ENCODE data around the gene HEPHL1.
"Not testable (repeated sequence)": the region's sequence is repeated elsewhere in the genome, so short reads cannot be mapped to it uniquely, and the experiment has no call there.

Gene HEPHL1, protein sequence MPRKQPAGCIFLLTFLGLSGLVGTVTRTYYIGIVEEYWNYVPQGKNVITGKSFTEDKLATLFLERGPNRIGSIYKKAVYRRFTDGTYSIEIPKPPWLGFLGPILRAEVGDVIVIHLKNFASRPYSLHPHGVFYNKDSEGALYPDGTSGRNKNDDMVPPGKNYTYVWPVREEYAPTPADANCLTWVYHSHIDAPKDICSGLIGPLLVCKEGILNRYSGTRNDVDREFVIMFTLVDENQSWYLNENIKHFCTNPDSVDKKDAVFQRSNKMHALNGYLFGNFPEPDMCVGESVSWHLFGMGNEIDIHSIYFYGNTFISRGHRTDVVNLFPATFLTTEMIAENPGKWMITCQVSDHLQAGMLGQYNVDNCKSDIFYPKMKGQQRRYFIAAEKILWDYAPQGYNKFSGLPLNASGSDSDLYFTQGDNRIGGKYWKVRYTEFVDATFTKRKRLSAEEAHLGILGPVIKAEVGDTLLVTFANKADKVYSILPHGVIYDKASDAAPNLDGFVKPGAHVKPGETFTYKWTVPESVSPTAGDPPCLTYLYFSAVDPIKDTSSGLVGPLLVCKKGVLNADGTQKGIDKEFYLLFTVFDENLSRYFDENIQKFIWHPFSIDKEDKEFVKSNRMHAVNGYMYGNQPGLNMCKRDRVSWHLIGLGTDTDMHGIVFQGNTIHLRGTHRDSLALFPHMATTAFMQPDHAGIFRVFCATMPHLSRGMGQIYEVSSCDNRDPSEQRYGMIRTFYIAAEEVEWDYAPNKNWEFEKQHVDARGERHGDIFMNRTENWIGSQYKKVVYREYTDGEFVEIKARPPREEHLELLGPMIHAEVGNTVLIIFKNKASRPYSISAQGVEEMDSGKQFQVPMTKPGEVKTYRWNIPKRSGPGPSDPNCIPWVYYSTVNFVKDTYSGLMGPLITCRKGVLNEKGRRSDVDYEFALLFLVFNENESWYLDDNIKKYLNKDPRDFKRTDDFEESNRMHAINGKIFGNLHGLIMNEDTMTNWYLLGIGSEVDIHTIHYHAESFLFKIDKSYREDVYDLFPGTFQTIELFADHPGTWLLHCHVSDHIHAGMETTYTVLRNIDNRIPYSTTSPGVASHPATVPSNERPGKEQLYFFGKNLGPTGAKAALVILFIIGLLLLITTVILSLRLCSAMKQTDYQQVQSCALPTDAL

DNA sequence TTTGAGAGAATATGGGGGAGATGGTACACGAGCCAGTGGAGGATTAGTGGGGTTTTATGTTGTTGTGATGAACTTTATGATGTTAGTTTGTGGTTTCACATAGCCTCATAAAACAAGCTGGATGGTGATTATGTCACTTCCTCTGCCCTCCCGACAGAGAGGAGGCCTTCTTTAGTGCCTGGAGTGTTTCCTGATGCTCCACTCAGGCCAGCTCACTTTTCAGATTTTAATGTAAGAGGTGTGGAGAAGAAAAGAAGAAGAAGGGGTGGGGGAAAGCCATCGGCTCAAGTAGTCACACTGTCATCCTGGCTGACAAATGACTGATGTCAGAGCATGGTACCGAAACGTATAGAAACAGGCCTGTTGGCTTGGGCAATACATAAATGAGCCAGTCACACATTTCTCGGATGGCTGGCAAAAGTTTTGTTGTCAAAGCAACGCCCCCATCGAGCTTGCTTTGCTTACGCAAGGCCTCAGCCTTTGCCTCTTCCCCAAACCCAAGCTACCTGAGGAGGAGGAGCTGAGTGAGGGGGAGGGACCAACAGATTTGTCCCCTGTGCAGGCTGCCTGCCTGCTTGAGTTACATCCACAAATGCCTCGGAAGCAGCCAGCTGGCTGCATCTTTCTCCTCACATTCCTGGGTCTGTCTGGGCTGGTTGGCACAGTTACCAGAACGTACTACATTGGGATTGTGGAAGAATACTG is at the start of gene HEPHL1:
Gene HEPHL1 (plus strand): TSS at position 578 of the 705 bp plus-strand sequence. CDS start 15 bp downstream, at position 593.
- no peak for DNase-seq

DNA sequence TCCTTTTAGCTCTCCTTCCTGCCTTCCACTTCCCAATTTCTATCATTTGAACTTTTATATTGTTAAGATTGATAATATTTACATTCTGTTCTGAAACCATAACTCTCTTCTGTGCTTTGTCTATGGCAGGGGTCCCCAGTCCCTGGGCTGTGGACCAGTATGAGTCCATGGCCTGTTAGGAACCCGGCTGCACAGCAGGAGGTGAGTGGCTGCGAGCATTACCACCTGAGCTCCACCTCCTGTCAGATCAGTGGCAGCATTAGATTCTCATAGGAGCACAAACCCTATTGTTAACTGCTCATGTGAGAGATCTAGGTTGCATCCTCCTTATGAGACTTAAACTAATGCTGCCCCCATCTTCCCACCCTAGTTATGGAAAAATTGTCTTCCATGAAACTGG is 48.4 kb upstream of the HEPHL1 start:
- no peak for DNase-seq

DNA sequence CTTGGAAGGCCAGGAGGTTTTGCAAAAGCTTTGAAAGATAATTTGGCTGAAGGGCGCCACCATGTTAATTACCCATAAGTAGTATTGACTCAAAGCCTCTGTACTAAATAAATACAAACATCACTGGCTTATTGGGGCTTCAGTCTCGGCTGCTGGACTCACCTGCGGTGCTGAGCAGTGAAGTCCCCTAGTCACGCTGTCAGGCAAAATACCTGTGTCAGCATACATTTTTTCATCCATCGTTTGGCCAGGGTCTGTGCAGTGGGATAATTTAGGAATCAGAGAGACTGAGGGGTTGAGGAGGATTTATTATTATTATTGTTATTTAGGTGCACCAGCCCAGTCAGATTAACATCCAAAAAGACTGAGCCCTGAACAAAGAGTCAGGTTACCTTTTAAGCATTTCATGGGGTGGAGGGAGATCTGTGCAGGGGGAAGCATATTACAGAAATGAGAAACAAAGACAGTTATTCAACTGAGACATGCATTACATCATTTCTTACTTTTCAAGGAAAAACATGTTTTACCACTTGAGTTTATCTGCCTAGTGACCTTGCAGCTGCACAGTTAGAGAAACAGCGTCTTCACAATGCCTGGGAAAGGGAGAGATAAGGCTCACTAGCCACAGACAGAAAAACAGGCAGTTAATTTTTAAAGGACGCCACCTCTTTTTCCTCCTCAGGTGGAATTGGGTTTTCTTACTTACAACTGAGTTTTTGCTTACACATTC is 47.7 kb upstream of the HEPHL1 start:
- not testable (repeated sequence) for DNase-seq

DNA sequence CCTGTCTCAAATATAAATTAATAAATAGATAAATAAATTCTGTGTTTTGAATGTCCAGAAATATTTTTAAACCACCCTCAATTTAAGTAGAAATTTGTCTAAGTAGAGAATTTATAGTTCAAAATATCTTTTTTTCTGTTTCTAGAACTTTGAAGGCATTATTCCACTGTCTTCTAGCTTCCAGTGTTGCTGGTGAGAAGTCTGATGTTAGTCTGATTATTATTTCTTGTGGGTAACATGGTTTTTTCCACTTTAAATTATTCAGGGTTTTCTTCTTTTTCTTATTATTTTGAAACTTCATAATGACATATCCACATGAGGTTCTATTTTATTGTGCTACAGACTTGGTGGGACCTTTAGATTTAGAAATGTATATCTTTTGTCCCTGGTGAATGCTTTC is 46.4 kb upstream of the HEPHL1 start:
- no peak for DNase-seq

DNA sequence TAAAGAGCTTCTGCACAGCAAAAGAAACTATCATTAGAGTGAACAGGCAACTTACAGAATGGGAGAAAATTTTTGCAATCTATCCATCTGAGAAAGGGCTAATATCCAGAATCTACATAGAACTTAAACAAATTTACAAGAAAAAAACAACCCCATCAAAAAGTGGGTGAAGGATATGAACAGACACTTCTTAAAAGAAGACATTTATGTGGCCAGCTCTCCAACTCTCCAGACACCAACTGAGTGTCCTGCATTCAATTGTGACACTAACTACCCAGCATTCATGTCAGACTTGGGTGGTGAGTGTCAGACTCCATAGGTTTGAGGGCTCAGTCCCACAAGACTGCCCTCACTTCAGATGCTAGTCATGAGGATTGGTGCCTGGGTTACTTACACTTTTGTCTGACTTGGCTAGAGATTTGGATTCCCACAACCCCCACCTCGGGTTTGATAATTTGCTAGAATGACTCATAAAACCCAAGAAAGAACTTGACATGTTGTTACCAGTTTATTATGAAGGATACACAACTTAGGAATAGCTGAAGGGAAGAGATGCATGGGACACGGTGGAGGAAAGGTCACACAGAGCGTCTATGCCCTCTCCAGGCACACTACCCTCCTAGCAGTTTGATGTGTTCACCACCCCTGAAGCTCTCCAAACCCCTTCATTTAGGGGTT is 44.4 kb upstream of the HEPHL1 start:
- DNase-seq: not testable (repeated sequence)

DNA sequence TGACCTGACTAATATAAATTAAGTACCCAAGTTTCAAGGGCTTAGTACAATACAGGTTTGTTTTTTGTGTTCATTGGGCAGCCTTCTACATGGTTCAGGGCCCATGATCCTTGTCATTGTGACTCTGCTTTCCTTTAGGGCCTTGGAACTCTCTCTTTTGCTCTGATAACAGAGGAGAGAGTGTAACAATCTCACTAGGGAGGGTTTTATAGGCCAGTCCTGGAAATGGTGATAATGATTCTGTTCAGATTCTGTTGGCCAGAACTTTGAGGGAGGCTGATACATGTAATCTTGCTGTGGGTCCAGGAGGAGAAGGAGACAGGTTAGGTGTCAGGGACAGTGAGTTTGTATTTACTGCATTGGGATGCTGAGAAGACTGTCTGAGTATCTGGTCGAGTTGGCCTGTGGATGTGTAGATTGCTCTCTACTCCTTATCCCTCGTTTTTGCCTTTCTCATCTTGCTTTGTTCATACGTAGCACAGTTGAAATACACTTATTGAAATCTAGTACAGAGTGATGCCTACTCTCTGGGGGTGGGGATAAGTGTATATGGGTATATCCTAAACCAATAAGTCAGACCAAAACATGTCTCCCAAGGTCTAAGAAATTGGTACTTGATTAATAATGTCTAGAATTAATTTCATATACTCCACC is 37.5 kb upstream of the HEPHL1 start:
- DNase-seq: no peak

DNA sequence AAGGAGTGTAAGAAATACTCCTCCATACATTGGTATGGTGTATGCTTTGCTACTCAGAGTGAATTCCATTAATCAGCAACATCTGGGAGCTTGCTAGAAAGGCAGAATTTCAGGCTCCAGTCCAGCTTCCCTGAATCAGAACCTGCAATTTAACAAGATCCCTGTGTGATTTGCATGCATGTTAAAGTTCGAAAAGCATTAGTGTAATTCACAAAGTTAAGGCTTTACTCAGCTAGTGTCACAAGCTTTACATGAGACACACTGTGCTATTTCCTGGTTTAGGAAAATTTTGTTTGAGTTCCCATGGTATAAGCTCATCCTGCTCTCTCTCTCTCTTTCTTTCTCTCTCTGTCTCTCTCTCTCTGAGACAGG is 37.0 kb upstream of the HEPHL1 start:
- no peak for DNase-seq

DNA sequence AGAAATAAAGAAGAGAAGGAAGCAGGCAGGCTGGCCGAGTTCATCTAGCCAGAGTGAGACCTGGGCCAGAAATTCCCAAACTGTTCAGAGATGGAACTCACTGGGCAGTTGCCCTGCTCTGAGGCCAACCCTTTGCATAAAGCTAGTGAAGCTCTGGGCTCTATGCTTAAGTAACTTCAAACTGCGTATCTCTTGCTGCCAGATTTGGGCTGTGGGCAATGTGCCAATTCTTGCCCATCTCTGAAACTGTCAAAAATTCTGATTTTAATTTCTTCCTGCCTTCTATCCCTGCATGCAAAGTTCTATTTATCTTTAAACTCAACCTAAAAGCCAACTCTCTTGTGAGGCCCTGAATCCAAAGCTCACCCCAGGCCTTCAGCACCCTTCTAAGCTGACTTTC is 36.2 kb upstream of the HEPHL1 start:
- DNase-seq: no peak

DNA sequence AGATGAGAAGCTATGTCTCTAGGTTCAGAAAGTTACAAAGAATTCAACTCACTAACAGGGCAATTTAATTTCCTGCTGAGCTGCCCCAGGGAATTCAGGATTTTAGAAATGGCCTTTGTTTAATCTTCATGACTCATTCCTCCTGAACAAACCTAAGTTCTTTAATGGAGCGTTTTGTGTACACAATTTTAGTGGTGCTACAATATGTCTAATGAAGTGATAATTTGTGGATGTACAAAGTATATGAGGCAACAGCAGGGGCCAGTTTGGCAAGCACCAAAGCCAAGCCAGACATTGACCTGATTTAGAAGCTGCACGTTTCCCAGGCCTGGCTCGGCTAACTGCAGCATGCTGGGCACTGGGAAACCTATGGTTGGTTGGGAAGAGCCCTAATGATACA is 34.4 kb upstream of the HEPHL1 start:
- no peak for DNase-seq

DNA sequence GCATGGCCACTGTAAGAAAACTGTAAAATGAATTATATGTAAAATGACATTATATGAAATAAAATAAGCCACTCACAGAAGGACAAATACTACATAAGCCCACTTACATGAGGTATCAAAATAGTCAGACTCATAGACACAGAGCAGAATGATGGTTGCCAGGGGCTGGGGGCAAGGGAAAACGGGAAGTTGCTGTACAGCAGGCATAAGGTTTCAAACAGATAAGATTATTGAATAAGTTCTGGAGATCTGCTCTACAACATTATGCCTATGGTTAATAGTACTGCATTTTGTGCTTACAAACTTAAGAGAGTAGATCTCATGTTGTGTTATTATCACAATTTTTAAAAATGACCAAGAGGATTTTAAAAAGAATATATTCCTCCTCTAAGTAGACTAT is 32.7 kb upstream of the HEPHL1 start:
- no peak for DNase-seq

DNA sequence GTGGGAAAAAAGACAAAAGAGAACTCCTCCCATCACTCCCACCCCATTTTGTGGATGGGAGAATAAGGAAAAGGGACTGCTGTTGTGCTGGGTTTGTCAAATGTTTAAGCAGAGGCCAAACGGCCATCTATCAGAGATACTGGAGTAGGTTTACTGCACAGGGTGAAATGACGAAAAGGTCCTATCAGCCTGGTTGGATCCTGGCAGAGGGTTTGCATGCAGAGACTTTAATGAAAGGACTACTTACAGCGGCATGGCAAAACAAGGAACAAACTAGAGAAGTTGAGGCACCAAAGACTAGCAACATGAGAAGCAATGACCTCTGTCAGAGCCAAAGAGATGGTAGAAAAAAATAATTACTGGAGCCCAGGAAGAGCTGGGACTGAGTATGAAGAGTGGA is 32.2 kb upstream of the HEPHL1 start:
- DNase-seq: no peak

DNA sequence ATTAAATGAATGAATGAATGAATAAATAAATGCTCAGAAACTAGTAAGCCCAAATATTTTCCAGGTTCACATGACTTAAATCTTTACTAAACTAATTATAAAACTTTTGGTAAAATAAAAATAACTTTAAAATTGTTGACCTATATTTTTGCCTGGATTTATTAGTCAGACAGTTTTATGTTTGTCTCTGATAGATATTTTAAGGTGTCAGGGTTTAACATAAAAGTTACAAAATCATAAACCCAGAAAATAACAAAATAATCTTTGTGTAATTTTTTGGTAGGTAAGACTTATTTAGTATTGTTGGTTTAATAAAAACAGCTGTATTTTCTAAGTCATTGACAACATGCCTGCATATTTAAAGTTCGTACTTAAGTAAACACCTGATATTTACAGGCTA is 27.4 kb upstream of the HEPHL1 start:
- no peak for DNase-seq

DNA sequence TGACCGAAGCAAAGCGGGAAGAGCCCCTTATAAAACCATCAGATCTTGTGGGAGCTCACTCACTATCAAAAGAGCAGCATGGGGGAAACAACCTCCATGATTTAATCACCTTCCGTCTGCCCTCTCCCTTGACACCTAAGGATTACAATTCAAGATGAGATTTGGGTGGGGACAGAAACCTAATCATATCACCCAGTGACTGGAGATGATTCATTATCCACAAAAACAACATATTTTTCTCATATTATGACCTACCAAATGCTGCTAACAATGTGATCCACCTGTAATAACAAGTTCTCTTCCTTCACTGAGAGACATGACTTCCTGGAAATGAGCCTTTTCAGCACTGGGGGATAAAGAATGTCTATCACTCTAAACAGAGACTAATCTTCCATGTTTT is 23.4 kb upstream of the HEPHL1 start:
- DNase-seq: no peak

DNA sequence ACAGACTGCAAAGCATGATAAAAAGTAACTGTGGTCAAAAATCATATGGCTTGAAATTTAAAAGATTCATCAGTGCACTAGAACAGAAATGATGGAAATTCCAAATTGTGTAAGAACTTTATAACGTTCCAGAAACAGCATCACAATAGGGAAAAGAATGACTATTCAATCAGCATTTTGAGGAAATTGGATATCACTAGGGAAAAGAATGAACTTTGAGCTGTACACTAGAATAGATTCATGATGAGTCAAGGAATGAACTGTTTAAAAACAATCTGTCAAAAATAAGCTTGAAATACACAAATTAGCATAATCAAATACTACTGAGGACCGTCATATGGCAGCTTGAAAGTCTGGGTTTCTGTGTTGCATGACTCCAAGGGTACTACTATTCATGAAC is 20.5 kb upstream of the HEPHL1 start:
- no peak for DNase-seq

DNA sequence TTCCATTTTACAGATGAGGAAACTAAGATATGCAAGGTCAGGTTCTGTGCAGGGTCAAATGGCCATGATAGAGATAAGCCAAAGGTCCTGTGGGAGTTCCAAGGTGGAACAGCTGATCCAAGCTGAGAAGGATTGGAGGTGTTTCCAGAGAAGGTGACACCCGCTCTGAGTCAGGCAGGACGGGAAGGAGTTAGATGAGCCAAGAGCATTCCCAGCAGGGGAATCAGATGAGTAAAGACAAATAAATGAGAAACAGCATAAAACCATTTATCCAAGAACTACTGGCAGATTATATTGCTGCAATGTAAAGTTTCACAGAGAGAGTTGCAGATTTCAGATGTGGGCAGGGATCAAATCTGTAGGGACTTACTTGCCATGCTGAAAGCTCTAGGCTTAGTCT is 18.9 kb upstream of the HEPHL1 start:
- no peak for DNase-seq

DNA sequence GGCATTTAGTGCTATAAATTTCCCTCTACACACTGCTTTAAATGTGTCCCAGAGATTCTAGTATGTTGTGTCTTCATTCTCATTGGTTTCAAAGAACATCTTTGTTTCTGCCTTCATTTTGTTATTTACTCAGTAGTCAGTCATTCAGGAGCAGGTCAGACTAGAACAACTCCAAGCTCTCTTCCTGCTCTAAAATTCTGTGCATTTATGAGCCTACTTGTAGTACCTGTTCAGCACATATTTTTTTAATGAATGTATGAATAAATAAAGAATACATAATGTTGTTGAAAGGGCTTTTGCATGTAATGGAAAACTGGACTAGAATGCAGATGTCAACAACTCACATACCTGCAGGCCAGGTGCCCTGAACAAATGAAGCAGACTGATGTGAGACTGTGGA is 13.7 kb upstream of the HEPHL1 start:
- no peak for DNase-seq

DNA sequence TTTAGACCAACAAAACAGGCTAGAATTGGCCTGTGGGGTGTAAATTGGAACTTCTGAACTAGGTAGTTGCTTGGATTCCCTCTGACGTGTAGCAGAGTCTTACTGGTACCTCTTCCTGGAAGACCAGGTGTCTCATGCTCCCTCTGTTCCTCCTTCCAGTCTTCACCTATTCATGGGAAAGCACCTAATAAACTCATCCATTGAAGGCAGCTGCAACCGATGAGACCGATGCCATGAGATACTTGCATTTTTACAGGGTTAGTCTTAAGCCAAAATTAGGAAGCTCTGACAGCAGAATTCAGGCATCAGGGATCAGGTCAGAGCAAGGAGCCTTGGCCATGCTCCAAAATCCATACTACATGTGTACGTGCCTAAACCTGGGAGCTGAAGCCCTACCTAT is 13.2 kb upstream of the HEPHL1 start:
- DNase-seq: no peak

DNA sequence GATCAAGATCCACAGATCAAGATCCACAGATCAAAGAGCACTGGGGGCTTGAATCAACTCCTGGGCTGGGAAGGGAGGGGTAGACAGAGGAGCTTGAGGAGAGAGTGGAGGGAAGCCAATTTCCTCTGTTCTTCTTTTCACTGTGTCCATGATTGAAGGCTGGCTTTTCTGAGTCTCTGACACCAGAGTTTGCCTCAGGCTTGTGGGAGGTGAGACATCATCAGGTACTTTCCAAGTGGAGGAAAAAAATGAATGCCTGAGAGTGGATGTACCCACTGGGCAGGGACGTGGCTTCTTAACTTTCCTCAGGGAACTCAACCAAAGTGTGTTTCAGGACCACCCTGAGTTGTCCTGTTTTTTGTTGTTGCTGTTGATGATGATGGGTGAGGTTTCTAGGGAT is 11.0 kb upstream of the HEPHL1 start:
- no peak for DNase-seq

DNA sequence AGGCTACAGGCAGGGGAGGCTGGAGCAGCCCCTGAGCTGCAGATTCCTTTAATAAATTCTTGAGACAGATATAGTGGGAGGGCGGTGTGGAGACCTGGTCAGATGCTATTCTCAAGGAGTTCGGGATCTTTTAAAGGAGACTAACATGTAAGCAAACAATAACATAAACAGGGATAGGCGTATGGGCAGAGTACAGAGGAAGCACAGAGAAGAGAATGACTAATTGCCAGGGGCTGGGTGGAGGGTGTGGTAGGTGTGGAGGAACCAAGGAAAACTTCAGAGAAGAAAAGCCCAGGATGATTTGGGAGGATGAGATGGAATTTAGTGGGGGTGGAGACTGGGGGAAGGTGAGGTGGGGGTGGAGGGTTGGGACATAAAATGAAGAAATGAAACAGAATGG is 9.7 kb upstream of the HEPHL1 start:
- DNase-seq: no peak

DNA sequence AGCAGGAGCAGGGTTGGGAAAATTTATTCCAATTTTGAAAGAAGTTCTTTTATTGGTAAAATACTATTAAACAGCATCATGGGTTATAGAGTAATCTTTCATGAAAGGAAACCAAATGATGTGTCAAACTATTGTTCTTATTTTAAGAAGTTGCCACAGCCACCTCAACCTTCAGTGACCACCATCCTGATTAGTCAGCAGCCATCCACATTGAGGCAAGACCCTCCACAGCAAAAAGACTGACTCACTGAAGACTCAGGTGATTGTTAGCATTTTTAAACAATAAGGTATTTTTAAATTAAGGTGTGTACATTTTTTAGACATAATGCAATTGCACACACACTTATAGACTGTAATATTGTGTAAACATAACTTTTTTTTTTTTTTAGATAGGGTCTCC is 3.7 kb upstream of the HEPHL1 start:
- no peak for DNase-seq

DNA sequence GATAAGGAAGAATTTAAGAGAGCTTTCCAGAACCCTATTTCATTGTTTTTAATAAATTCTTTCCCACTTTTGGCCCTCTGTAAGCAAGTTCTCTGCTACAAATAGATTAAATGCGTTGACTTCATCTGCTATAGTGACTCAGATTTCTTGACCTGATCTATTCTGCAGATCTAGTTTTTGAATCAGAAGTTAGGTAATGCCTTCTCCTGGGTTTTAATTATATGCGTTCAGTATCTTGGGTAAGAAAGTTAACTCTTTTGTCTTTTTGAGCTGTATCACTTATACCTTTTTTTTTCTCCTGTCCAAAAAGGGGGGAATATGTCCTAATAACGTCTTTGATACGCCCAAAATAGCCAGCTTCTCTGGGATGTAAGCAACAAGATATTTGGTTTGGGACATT is 2.4 kb upstream of the HEPHL1 start:
- no peak for DNase-seq
